Fibroblast of lung (primary cell): Measurements from ENCODE around the gene NBEA. TPM values are rescaled to one million over a fixed set of nuclear protein-coding genes. Genes with fewer than 3 reads are reported as not detected.

Experiments used
- DNase-seq, 2 donors: peaks; one replicate each; pipeline versions ENCODE4 v3.0.0 to v3.0.0-alpha.2; 2010; ENCODE audit warnings: low read depth in 2 of 2
- H2AFZ ChIP-seq: 2 replicates; pipeline ENCODE4 v1.5.1; 2012; ENCODE audit warnings: low read length, control low read depth, inconsistent platforms
- H3K27ac ChIP-seq: 2 replicates; pipeline ENCODE4 v1.5.1; 2011; ENCODE audit warnings: low read length, control low read depth; ENCODE audit not compliant: insufficient read depth
- H3K27me3 ChIP-seq: 2 replicates; pipeline ENCODE4 v1.5.1; 2011; ENCODE audit warnings: mild to moderate bottlenecking, low read length; ENCODE audit not compliant: control insufficient read depth, insufficient read depth
- H3K36me3 ChIP-seq: 2 replicates; pipeline ENCODE4 v1.5.1; 2011; ENCODE audit warnings: low read length; ENCODE audit not compliant: control insufficient read depth, insufficient read depth
- H3K4me1 ChIP-seq: 2 replicates; pipeline ENCODE4 v1.5.1; 2011; ENCODE audit warnings: low read length; ENCODE audit not compliant: control insufficient read depth, insufficient read depth; ENCODE audit errors: extremely low read depth
- H3K4me2 ChIP-seq: 2 replicates; pipeline ENCODE4 v1.5.1; 2011; ENCODE audit warnings: low read length, control low read depth; ENCODE audit not compliant: insufficient read depth; ENCODE audit errors: extremely low read depth
- H3K4me3 ChIP-seq, 4 experiments: fragments of 200-600 bp in 1 of 4; sonication (generic) in 1 of 4; replicated peaks in 1 of 4; 2 replicates each; pipeline ENCODE4 v1.5.1; 2011 to 2016; ENCODE audit warnings: low read length in 4 of 4, low read depth in 3 of 4, mild to moderate bottlenecking in 3 of 4, control low read depth in 2 of 4, inconsistent platforms in 1 of 4, mixed read lengths in 1 of 4; ENCODE audit not compliant: insufficient read depth in 1 of 4; ENCODE audit errors: control extremely low read depth in 1 of 4
- H3K79me2 ChIP-seq: 2 replicates; pipeline ENCODE4 v1.5.1; 2012; ENCODE audit warnings: mild to moderate bottlenecking, low read length, inconsistent platforms; ENCODE audit not compliant: control insufficient read depth, insufficient read depth
- H3K9ac ChIP-seq: 2 replicates; pipeline ENCODE4 v1.5.1; 2011; ENCODE audit warnings: mild to moderate bottlenecking, low read length, control low read depth; ENCODE audit not compliant: insufficient read depth
- H3K9me3 ChIP-seq: 2 replicates; pipeline ENCODE4 v1.5.1; 2012; ENCODE audit warnings: low read depth, low read length; ENCODE audit not compliant: control insufficient read depth, insufficient read depth
- H4K20me1 ChIP-seq: 2 replicates; pipeline ENCODE4 v1.5.1; 2011; ENCODE audit warnings: low read length; ENCODE audit not compliant: control insufficient read depth, insufficient read depth; ENCODE audit errors: extremely low read depth
- EZH2 ChIP-seq: IDR thresholded peaks from 2 replicates; pipeline ENCODE4 v1.5.1; 2012; ENCODE audit warnings: low read length, control low read depth, mild to moderate bottlenecking; ENCODE audit errors: missing control alignments
- polyA plus RNA-seq, 2 donors: library from polyadenylated mRNA; depleted of rRNA in 1 of 2; stranded (reverse) in 1 of 2; unstranded in 1 of 2; fragments of >200 nt; gene quantifications; 2 replicates each; pipeline ENCODE4 v1.2.1, GENCODE V29; 2011 to 2012; ENCODE audit warnings: missing spikeins in 1 of 2
- total RNA-seq: library from RNA; depleted of rRNA; stranded (reverse); fragments of >200 nt; gene quantifications from 2 replicates; pipeline ENCODE4 v1.2.1, GENCODE V29; 2014
- TF ChIP-seq, protein P1 (sequence below), 2 donors: IDR thresholded peaks in 1 of 2; conservative IDR thresholded peaks in 1 of 2; 1 replicate in 1 of 2; 2 replicates in 1 of 2; pipeline ENCODE4 v1.5.1; 2011 to 2012; ENCODE audit warnings: low read length in 2 of 2, control low read depth in 1 of 2, inconsistent platforms in 1 of 2, low read depth in 1 of 2, mild to moderate bottlenecking in 1 of 2

Gene NBEA
- total and polyA plus RNA-seq, 2 donors (not counting 1 experiment from before 2014, with no cell fraction given) = 3.6 to 7.8 TPM

DNA sequence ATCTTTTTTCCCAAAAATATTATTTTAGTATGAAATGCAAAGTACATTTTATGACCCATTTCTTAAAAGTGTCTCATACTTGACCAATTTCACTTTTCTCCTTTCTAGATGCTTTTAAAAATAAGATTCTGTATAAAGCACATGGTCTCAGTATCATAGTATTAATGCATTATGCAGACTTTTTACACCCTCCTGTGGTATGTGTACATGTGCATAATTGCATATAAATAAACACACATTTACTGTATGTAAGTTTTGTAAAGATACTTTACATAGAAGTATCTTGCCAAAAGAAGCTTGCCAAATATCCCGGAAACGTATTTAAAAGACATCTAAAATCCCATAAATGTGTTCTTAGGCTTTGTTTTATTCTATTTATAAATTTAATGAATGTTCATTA, 619.5 kb downstream of the NBEA start:
- no peak overlapping the region for H2AFZ ChIP-seq

DNA sequence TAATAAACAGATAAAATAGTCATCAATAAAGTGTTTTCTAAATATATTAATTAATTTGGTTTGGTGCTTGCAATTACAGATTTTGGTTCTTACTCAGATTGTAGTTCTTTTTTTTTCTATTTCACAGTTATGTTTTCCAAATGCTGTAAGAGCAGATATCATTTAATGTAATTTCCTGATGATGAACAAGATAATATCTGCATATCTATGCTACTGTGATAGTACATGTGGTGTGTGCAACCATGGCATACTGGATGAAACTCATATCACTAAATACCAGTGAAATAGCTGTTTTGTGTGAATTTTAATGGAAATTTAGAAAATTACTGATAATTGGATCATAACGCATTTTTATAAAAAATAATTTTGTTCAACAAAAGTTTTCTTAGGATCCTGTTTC, 623.2 kb downstream of the NBEA start:
- no peaks in the 10 kb centered on the region for H3K36me3 ChIP-seq
- no peak overlapping the region for H3K9ac ChIP-seq
- H3K27ac ChIP-seq = no peak overlapping the region
- DNase-seq = no peak
- no peaks in the 10 kb centered on the region for H4K20me1 ChIP-seq
- H3K27me3 ChIP-seq = no peaks in the 10 kb centered on the region
- no peak overlapping the region for H3K4me3 ChIP-seq
- no peaks in the 10 kb centered on the region for H3K79me2 ChIP-seq
- no peaks in the 10 kb centered on the region for H3K9me3 ChIP-seq
- no peak overlapping the region for H3K4me2 ChIP-seq
- TF ChIP-seq EZH2 = no peak
- H3K4me1 ChIP-seq = no peaks in the 10 kb centered on the region
- no peak overlapping the region for H2AFZ ChIP-seq

More for the DNA sequence above, 619.5 kb downstream of the NBEA start:
- Histone ChIP-seq H3K4me3 (no peak overlapping the region), H3K9me3 (no peaks in the 10 kb centered on the region), H3K4me1 (no peaks in the 10 kb centered on the region), H3K9ac (no peak overlapping the region), H3K27me3 (no peaks in the 10 kb centered on the region), H3K79me2 (no peaks in the 10 kb centered on the region), H4K20me1 (no peaks in the 10 kb centered on the region), H3K36me3 (no peaks in the 10 kb centered on the region), H3K4me2 (no peak overlapping the region), H3K27ac (no peak overlapping the region)
- TF ChIP-seq, protein P1, sequence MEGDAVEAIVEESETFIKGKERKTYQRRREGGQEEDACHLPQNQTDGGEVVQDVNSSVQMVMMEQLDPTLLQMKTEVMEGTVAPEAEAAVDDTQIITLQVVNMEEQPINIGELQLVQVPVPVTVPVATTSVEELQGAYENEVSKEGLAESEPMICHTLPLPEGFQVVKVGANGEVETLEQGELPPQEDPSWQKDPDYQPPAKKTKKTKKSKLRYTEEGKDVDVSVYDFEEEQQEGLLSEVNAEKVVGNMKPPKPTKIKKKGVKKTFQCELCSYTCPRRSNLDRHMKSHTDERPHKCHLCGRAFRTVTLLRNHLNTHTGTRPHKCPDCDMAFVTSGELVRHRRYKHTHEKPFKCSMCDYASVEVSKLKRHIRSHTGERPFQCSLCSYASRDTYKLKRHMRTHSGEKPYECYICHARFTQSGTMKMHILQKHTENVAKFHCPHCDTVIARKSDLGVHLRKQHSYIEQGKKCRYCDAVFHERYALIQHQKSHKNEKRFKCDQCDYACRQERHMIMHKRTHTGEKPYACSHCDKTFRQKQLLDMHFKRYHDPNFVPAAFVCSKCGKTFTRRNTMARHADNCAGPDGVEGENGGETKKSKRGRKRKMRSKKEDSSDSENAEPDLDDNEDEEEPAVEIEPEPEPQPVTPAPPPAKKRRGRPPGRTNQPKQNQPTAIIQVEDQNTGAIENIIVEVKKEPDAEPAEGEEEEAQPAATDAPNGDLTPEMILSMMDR (conservative IDR thresholded peaks at IDR 0.05 in 1 of 2, IDR thresholded peaks at IDR 0.05 in 1 of 2; ENCODE audit: low read depth in 1 of 2, low read length in 2 of 2) = no peak
- TF ChIP-seq EZH2 = no peak
- DNase-seq = no peak

GRCh38 chr13:35566340-35566739, 624.3 kb downstream of the NBEA start:
- Histone ChIP-seq H3K9me3 (no peaks in the 10 kb centered on the region), H3K27me3 (no peaks in the 10 kb centered on the region)
- TF ChIP-seq, protein P1 (conservative IDR thresholded peaks at IDR 0.05 in 1 of 2, IDR thresholded peaks at IDR 0.05 in 1 of 2; ENCODE audit: low read depth in 1 of 2, low read length in 2 of 2) = no peak
- TF ChIP-seq EZH2 = no peak

More at GRCh38 chr13:35566340-35566739, 624.3 kb downstream of the NBEA start:
- no peak overlapping the region for H3K27ac ChIP-seq
- no peaks in the 10 kb centered on the region for H3K36me3 ChIP-seq
- H3K4me3 ChIP-seq = no peak overlapping the region
- DNase-seq = no peak
- H4K20me1 ChIP-seq = no peaks in the 10 kb centered on the region
- H3K79me2 ChIP-seq = no peaks in the 10 kb centered on the region
- H3K4me2 ChIP-seq = no peak overlapping the region
- H3K4me1 ChIP-seq = no peaks in the 10 kb centered on the region
- H3K9ac ChIP-seq = no peak overlapping the region
- H2AFZ ChIP-seq = no peak overlapping the region
